BJ (cell line): Measurements from ENCODE around the gene C10orf53. TPM values are rescaled to one million over a fixed set of nuclear protein-coding genes. Genes with fewer than 3 reads are reported as not detected.

ENCODE experiments used
- CTCF ChIA-PET: fragments of 350-600 bp; formaldehyde crosslinking; extraction: SDS; loops from one replicate; lab custom pipeline; 2021; ENCODE audit warnings: antibody characterized with exemption, inconsistent platforms; lab: Yijun Ruan, JAX
- POLR2A ChIA-PET: fragments of 300-600 bp; sonication (Branson Sonifier 250); formaldehyde crosslinking; extraction: SDS; loops from one replicate; lab custom pipeline; 2021; ENCODE audit warnings: antibody characterized with exemption; lab: Charles Lee
- DNase-seq: peaks from one replicate; pipeline ENCODE4 v3.0.0-alpha.2; 2011; ENCODE audit warnings: low read depth
- H3K27me3 ChIP-seq: 2 replicates; pipeline ENCODE4 v1.6.0; 2011; ENCODE audit warnings: low read length; ENCODE audit not compliant: control insufficient read depth, insufficient read depth
- H3K36me3 ChIP-seq: 2 replicates; pipeline ENCODE4 v1.5.1; 2011; ENCODE audit warnings: low read length; ENCODE audit not compliant: control insufficient read depth, insufficient read depth
- H3K4me3 ChIP-seq: 2 replicates; pipeline ENCODE4 v1.5.1; 2011; ENCODE audit warnings: low read depth, mild to moderate bottlenecking, control low read depth, low read length
- polyA plus RNA-seq: library from polyadenylated mRNA; depleted of rRNA; stranded (reverse); fragments of >200 nt; gene quantifications from 2 replicates; pipeline ENCODE4 v1.2.3, GENCODE V29; 2011
- TF ChIP-seq, protein P1 (sequence below): IDR thresholded peaks from 2 replicates; pipeline ENCODE4 v1.5.1; 2011; ENCODE audit warnings: low read depth, mild to moderate bottlenecking, control low read depth, inconsistent platforms, low read length, moderate library complexity; ENCODE audit not compliant: insufficient read depth

The C10orf53 gene
- polyA plus RNA-seq, 1 experiment: not detected

DNA sequence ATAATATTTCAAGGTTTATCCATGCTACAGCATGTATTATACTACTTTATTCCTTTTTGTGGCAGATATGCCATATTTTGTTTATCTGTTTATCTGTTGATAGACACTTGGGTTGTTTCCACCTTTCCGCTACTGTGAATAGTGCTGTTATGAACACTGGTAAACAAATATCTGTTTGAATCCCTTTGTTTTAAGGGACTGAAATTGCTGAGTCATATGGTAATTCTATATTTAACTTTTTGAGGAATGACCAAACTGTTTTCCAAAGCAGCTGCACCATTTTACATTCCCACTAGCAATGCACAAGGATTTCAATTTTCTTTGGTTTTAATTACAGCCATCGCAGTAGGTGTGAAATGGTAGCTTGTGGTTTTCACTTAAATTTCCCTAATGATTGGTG is 3.4 kb downstream of the C10orf53 start:
- Histone ChIP-seq H3K36me3 (no peaks in the 10 kb centered on the region), H3K4me3 (no peak overlapping the region), H3K27me3 (peaks cover 4% of the 10 kb centered on the region; the same call in 1 of the 2 replicates)
- ChIA-PET CTCF (no interaction called here), POLR2A (no interaction called here)
- DNase-seq: no peak
- TF ChIP-seq, protein P1, sequence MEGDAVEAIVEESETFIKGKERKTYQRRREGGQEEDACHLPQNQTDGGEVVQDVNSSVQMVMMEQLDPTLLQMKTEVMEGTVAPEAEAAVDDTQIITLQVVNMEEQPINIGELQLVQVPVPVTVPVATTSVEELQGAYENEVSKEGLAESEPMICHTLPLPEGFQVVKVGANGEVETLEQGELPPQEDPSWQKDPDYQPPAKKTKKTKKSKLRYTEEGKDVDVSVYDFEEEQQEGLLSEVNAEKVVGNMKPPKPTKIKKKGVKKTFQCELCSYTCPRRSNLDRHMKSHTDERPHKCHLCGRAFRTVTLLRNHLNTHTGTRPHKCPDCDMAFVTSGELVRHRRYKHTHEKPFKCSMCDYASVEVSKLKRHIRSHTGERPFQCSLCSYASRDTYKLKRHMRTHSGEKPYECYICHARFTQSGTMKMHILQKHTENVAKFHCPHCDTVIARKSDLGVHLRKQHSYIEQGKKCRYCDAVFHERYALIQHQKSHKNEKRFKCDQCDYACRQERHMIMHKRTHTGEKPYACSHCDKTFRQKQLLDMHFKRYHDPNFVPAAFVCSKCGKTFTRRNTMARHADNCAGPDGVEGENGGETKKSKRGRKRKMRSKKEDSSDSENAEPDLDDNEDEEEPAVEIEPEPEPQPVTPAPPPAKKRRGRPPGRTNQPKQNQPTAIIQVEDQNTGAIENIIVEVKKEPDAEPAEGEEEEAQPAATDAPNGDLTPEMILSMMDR: no peak

DNA sequence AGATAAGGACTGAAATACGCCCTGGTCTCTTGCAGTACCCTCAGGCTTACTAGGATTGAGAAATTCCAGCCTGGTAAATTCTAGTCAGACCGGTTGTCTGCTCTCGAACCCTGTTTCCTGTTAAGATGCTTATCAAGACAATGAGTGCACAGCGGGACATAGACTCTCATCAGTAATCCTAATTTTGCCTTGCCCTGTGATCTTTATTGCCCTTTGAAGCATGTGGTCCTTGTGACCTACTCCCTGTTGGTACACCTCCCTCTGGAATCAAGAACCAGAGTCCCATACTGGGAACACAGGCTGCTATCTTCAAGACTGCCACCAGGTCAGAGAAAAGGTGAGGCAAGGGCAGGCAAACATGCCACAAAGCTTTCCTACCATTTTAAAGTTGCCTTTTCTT is 7.2 kb downstream of the C10orf53 start:
- DNase-seq: no peak
- Histone ChIP-seq H3K4me3 (no peak overlapping the region), H3K36me3 (no peaks in the 10 kb centered on the region), H3K27me3 (peaks cover 17% of the 10 kb centered on the region)
- POLR2A ChIA-PET: no interaction called here
- CTCF ChIA-PET: no interaction called here
- TF ChIP-seq, protein P1: no peak

DNA sequence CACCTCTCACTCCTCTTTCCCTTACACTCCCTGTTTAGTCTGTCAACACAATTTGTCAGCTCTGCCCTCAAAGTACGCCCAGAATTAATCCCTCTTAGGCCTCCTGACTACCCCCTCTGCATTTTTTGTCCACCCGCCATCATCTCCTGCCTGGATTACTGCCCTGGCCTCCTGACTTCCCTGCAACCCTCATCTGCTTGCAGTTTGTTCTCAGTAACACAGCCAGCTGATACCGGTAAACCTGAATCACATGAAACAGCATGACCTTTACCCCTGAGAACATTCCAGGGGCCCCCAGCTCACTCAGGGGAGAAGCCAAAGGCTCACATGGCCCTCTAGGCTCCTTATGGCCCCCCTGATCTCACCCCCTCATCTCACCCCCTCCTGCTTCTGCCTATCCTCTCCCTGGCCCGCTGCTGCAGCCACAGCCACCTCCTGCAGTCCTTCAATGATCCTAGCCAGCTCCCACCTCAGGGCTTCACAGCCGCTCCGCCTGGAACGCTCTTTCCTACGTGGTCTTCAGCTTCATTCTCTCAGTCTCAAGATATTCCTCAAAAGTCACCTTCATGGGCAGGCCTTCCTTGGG is 8.9 kb downstream of the C10orf53 start:
- peaks cover 18% of the 10 kb centered on the region for H3K27me3 ChIP-seq
- POLR2A ChIA-PET: no interaction called here
- H3K36me3 ChIP-seq: no peaks in the 10 kb centered on the region
- CTCF ChIA-PET: interaction anchor here (0.7 kb wide), 1 partner anchor 158 kb away, joined by 3 read pairs; no protein-coding TSS in a partner anchor
- TF ChIP-seq, protein P1: no peak
- no peak for DNase-seq
- no peak overlapping the region for H3K4me3 ChIP-seq

DNA sequence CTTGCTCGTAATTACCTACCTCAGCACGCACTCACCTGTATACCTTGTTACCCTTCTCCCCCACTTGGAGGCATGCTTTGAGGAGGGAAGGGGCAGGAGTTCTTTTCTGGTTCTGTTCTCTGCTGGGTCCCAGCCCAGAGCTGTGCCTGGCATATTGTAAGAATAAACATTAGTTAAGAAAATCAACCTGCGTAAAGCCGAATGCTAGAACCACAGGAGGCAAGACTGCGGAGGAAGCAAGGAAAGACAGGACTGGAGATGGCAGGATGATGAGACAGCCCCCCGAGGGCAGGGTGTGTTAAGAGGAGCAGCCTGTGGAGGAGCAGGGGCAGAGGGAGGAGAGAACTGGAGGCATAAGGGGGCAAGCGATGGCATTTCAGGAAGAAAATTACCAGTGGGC is 9.5 kb downstream of the C10orf53 start:
- peaks cover 20% of the 10 kb centered on the region for H3K27me3 ChIP-seq
- no peaks in the 10 kb centered on the region for H3K36me3 ChIP-seq
- ChIA-PET POLR2A (no interaction called here), CTCF (interaction anchor here (0.7 kb wide), 1 partner anchor 158 kb away, joined by 3 read pairs; no protein-coding TSS in a partner anchor)
- H3K4me3 ChIP-seq: no peak overlapping the region
- DNase-seq: no peak
- TF ChIP-seq, protein P1: no peak

DNA sequence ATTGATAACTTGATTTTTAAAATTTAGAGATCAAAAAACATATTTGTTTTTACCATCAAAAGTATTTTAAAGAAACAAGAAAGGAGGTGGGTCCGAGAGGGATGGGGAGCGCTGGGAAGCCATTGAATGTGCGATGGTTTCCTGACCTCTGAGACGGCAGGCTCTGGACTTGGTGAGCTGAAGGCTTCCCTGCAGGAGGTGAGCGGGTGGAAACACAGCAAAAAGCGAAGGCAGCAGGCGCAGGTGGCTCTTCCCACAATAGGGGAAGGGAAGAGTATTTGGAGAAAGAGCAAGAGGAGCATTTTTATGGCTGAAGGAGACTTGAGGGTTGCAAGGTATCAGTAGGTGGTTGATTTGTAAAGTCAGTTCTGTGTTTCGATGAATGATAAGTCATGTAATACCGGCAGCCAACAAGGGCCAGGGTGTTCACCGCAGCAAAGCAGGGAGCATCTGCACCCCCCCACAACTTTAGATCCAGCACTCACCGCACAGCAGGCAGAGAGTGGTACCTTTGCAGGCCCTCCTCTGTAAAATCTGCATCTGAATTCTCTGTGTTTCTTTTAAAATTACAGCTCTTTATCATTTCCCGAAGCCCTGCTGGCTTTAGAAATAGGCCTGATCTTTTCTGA is 10.5 kb downstream of the C10orf53 start:
- Histone ChIP-seq H3K36me3 (no peaks in the 10 kb centered on the region), H3K27me3 (peaks cover 20% of the 10 kb centered on the region), H3K4me3 (no peak overlapping the region)
- TF ChIP-seq, protein P1: no peak
- POLR2A ChIA-PET: no interaction called here
- CTCF ChIA-PET: interaction anchor here (0.5 kb wide), 1 partner anchor 934 kb away, joined by 3 read pairs; the partner anchor contains the start of gene SGMS1
- no peak for DNase-seq
